HG03469 (cell line): ENCODE results near the gene ATXN7L1.

Experiments used
- ATAC-seq: cut with Tn5 transposase; IDR thresholded peaks from one replicate; pipeline ENCODE4 v1.9.1; 2021; ENCODE audit warnings: mild to moderate bottlenecking, moderate library complexity, moderate number of reproducible peaks; ENCODE audit not compliant: unreplicated experiment

The ATXN7L1 gene

DNA sequence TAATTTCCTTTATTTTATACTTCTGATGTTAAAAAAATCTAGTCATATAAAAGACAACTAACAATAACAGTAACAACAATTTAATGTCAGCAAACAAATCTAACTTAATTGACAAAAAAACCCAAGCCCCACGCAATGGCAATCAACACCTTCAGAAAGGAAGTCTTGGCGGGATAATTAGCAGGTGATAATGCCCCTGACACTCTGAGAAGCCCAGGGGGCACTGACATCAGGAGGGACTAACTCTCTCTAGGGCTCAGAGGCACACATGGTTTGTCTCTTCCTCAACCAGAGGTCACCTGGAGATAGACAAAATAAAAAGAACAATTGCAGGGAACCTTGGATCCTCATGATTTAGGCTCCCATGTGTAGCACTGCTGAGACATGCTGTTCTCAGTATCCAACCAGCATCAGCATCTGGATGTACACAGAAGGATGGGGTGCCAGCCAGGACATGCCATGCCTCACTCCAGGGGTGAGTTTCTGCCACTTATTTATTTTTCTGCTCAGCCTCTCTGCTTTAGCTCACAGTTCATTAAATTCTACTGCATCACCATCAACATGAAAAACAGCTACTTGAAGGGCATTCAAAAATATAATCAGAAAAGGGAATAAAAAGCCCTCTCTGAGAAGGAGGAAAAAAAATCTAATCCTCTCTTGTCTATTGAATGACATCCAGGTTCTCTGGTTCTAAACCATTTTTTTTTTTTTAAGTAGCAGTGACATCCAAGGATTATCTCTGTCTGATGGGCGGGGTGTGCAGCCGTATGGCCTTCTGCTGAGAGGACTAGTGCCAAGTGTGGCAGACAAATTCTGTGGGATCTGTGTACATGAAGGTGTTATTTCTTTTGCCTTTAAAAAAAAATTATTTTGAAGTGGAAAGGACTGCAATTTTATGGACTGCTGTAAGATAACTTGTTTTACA lies 96.3 kb downstream of the ATXN7L1 start:
- no peak for ATAC-seq

DNA sequence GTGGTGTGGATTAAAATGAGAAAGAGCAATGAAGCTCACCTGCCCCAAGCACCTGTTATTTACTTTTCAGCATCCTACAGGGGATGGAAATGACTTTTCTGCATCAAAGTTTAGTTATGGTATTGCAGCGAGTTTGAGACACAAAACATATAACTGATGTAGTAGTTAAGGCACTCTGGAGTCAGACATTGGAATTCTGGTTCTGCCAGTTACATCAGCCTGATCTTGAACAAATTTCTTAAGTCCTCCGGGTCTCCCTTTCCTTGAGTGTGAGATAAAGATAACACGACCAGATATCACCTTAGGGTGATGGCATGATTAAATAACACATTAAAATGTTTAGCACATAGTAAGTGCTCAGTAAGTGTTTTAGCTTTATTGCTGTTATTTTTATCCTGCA lies 97.4 kb downstream of the ATXN7L1 start:
- no peak for ATAC-seq

DNA sequence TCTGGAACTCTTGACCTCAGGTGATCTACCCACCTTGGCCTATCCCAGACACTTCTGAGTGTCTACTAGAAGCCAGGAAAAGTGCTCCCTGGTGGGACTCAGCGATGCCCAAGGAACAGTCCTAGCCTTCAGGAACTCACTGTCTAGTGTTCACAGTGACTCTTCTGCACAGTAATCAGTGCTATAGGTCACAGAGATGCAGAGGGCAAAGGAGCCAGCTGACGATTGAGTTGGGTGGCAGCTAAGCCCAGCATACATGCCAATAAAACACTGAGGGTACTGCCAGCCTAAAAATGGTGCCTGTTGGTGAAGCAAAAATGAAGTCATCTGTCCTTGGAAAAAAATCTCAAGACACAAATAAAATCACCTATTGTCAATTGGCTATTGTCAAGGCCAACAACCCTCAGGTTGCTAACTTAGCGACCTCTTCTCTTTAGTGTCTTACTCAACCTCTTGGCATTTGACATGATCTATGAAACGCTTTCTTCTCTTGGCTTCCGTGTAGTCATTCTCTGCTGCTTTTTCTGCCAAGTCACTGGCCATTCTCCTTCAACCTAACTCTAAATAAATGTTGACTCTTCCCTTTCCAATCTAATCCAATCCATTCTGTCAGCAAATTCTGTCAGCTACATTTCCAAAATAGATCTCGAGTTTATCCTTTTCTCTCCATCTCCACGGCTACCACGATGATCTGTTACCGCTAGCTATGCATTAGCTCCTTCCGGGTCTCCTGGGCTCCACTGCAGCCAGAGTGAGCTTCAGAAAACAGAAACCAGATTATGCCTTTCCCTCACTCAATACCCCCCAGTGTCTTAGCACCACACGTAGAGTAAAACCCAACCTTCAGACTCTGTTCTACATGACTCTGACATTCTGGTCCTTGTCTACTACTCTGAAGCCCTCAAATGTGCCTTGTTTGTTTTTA lies 99.2 kb downstream of the ATXN7L1 start:
- ATAC-seq = no peak

DNA sequence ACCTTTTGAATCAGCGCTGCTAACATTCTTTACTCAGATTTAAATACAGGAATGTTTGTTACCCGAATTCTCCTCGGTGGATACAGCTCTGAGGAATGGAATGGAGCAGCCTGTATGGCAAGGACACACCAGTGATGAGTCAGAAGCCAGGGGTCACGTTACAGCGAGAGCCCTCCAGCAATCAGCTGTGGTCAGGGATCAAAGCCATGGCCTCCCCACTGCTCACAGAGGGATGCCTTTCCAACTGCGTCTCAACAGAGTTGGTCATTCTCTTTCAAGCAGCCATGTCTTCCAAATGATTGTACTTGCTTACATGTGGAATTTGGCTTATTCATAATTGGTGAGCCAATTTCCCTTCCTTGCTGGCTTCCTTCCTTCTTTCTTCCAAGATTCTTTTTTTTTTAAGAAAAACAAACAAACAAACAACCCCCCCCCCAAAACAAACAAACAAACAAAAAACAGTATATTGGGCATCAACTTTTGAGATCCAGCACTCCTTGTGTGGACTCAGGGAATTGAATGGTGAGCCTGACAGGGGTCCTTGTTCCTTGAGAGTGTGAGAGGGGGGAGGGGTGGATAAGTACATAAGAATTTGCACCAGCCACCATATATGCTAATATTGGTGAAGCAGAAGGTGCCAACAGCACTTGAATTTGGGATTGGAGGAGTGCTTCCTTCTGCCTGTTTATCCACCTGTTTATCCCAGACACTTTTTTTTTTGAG lies 100.2 kb downstream of the ATXN7L1 start:
- no peak for ATAC-seq

DNA sequence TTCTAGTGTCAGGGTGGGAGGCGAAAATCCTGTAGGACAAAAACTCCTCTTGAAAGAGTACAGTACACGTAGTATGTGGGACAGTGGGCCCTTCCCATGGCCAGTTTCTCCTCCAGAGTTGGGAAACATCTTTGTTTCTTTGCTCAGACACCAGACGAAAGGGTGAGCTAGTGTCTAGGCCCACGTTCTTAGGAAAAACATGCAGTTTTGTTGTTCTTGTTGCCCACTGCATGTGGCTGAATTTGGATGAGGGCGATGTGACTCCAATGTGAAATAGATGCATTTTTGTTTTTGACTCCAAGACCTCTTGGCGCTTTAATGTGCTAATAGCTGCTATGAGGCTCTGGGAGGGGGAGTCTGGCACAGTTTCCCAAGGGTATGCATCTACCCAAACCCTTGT lies 100.8 kb downstream of the ATXN7L1 start:
- ATAC-seq = no peak

DNA sequence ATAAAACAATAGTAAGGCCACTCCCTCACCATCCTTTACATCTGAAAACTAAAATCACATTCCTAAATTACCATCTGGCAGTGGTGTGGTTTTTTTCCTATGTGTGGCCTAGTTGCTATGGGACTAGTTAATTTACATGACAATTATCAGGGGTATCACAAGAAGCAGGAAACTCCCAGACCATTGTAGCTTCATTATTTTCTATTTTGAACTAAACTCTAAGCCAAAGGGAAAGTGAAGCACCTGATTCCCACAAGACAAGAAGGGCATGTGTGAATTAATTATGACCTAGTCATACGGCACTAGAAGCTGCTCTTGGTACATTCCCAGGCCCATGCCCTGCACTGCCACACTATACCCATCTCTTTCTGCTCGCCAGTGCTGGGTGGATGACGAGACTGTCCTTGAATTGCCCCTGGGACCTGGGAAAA lies 103.4 kb downstream of the ATXN7L1 start:
- ATAC-seq = no peak

DNA sequence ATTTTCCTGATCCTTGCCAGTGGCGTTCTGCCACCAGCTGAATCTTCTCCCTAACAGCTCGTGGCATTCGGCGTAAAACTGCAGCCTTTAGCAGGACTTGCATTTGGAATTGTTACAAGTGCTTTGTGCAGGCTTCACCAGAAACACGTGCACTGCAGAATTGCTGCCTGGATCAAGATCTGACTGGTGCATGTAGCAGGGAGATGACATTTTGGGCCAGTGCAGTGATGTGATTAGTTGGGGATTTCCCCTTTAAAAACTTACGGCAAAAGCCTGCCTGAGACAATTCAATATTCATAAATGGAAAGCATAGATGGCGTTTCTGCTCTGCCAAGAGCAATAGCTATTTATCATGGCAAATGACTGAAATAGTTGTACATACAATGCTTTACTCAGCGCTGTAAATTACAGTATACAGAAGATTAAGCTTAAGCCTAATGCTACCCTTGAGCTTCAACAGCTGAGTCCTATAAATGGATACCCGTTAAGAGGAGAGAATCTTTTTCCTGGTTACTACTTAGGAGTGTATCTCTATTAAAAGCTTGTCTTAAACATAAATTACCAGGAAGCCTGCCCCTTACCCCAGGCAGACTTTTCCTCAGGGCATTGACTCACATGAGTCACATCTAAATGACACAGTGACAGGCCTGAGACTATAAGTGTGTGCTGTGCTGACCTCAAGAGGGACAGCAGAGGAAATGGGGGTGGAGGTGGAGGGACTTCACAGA lies 106.3 kb downstream of the ATXN7L1 start:
- peak; percentile 41 for ATAC-seq

DNA sequence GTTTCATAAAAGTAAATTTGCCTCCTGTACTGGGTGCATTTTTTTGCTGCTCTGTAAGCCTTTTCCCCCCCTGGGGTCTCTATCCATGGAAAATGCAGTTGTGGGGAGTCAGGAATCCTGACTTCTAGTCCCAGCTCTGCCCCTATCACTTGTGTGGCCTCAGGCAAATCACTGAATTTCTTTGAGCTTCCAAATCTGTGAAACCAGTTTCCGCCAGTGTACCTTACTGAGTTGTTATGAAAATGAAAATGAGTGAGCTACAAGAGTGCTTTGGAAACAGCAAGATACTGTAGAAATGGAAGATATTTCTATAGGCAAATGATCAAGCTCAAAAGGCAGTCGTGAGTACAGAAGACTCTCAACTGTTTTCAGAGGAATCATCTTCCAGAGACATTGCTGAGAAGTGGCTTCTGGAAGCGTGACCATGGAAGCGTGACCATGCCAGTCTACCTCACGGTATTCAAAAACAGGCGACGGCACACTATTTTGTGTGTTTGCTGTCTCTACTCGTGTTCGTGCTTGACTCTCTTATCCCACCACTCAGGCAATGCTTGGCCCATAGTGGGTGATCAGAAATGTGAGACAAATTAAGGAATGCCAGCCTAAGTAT lies 107.4 kb downstream of the ATXN7L1 start:
- no peak for ATAC-seq

DNA sequence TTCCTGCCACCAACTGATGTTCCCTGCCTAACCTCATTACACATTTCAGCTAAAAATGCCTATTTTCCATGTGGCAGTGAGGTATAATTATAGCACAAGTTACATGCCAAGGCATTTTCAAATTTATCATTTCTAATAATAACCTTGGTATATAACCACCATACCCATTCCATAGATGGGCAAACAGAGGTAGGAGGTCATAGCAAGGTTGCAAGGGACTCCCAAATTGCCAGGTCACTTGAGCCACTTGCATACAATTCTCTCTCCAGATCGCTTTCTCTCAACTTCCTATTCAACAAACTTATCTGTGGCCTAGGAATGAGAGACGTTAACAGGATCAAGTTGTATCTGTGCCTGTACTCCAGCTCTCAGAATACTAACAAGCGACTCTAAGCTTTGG lies 108.3 kb downstream of the ATXN7L1 start:
- no peak for ATAC-seq

DNA sequence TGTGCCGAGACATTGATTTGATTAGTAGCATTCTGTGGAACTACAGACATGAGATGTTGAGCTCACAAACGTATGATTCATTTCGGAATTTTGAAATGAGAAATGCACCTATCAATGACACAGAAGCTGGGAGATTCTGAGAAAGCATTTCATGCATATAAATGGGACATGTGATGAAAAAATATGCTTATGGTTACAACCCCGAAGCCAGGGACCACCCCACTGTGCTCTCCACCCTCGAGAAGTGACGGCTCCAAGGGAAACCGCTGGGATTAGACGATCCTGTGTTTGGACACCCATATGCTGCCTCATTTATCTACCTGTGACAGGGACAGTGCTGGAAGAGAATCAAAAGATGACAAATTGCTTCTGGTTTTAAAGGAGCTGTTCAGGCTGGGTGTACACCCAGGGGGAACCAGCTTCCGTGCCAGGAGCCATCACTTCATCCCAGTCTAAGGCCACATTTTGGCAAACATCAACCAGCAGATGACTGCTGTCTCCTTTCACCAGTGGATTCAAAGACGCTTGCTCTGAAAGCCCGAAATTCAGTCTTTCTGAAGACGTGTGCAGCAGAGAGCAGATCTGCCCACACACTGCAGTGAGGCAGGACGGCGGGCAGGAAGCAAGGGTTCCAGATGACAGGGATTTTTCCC lies 109.9 kb downstream of the ATXN7L1 start:
- ATAC-seq = no peak

DNA sequence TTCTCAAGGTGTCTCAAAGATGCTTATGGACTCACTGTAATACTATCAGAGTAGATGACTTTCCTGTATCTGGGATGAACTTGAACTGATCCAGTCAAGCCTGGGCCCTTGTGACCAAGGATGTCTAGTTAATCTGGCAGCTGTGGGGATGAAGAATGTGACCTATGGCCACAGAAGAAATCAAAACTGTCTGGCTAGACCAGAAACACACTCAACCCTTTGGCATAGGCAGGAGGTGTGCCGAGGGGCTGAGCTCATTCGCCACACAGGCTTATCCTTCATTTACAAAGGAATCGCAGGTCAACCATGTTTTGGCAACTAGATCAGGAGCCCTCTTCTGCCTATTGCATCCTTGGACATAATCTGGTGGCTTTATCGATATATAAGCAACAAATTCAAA lies 110.6 kb downstream of the ATXN7L1 start:
- no peak for ATAC-seq

DNA sequence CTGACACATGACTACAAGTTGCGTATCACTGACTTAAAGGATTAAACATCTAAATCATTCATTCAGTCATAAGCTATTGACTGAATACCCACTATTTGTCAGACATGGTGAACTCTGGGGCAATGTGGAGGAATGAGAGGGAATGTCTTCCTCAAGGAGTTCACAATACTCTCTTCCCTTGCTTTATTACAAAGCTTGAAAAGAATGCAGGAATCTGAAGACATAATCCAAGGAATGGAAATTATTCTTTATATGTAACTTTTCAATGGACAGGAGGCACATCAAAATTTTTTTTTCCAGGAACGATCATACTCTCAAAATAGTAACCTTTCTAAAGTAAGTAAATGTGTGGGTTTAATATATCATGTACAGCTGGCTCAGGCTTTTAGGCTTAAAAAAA lies 111.9 kb downstream of the ATXN7L1 start:
- no peak for ATAC-seq

DNA sequence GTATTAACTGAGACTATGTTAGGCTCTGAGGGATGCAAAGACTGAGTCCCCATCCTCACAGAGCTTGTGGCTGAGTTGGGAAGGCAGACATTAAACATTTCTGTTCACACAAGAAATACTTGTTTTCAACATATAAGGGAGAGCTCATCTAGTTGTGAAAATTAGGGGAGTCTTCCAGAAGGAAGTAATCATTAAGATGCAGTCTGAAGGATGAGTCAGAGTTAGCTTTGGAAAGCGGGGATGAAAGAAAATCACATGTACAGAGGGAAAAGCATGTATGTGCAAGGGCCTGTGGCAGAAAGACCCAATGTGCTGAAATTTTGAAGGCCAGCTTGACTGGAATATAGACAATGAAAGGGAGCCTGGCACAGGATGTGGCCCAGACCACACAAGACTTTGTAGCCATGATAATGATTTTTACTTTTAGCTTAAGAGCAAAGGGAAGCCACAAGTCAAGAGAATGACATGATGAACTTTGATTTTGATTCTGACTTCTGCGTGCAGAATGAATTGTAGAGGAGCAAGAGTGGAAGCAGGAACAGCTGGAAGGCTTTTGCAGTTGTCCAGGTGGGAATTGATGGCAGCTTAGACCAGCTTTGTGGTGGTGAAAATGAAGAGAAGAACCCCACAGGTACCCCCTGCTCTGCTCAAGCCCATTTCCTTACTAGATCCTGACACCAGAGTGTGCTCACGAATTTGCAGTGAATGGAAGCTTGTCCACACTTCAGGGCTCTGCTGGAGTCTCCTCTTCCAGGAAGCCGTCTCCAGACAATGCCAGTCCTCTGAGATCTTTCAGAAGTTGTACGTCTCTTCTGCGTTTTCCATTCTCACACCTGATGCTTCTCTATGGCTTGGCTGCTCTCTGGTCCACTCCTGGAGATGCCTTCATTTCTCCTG lies 115.6 kb downstream of the ATXN7L1 start:
- ATAC-seq = no peak

DNA sequence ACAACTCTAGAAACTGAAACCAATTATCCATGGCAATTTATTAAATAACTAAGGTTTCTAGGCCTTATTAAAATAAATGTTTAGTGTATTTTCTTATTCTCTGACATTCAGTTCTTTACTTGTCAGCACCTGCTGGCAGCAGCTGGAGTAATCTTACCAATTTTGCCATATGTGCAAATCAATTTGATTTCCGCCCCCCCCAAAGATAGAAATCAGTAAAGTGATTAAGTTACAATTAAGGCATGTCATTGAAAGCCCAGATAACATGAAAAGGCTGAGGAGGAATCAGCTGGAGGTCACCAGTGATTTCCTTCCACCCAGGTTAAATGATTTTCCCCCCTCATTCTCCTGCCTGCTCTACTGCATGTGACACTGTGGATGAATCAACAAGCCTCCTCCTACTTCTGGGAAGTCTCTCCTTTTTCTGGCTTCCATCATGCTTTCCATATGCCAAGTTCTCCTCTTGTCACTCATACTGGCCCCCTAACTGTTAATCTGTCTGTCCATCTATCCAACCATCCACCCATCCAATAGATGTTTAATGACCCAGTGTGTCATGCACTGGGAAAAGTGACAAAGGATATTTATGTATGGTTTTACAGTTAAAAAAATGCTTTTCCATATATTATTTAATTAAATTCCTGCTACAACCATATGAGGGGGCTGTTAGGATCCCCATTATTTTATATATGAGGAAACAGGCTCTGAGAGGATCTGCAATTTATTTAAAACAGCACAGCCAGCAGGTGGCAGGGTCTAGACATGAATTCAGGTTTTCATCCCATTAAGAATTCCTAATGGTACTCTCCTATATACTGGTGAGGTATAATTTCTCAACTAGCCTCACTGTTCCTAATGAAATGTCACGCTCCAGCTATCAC lies 116.5 kb downstream of the ATXN7L1 start:
- no peak for ATAC-seq

DNA sequence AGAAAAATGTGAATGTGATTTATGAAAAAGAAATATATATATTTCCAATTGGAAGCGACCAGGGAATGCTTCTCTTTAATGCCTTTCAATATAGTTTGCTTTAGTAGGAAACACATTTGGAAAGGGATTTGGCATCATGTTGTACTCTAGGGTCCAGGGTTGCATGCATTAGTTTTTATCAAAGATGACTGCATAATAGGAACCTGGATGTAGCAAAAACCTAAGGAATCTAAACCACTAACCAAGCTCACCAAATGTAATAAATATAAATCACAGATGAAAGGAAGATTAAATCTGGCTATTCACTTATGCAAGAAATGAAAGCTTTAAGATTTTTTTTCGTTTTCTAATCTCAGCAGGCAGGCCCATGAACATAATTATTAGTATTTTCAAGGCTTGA lies 120.0 kb downstream of the ATXN7L1 start:
- ATAC-seq = no peak

DNA sequence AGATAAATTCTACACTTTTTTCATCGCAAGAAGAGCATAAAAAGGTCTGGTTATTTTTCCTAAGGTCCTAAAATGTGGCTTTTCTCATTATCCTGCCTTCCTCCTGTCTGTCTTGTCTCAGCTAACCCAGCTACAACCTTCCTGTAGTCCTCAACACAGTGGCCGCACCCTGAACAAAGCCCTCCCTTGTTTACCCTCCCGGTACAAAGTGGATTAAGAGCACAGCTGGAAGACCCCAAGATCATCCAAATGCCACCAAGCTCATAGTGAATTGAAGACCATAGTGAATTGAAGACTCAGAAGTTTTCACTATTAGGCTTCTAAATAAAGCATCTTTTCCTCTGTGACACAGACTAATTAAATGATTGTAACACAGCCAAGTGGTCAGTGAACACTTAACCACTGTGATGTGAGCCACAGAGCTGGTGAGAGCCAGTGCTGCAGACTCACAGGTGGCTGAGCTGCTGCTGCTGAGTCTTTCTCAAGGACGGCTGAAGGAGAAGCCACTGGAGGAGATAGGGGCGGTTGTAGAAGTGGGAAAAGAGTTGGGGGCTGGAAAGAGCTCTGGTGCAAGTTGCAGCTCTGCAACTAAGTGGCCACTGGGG lies 123.6 kb downstream of the ATXN7L1 start:
- ATAC-seq = no peak

DNA sequence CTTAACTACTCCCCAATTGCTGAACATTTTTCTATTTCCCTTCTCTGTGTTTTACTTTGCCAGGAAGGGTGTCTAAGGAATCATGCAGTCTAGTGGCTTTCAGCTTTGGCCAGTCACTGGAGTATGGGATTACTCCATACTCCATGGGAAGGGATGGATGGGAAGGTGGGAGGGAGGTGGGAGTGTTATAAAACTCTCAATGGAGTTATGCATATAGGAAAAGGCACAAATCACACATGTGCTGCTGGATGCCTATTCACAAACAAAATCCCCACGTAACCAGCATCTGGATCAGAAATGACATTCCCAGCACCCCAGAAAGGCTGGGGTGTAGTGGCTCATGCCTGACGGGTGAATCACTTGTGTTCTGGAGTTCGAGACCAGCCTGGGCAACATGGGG lies 125.3 kb downstream of the ATXN7L1 start:
- ATAC-seq = no peak
